Osteoblast (primary cell): ENCODE measurements around the gene TM6SF1. TPM values are rescaled to one million over a fixed set of nuclear protein-coding genes. Genes with fewer than 3 reads are reported as not detected.
"Not testable (repeated sequence)": the region's sequence is repeated elsewhere in the genome, so short reads cannot be mapped to it uniquely, and the experiment has no call there.

Source experiments
- DNase-seq: peaks from one replicate; pipeline ENCODE4 v3.0.0; 2011; ENCODE audit warnings: low spot score, mixed read lengths; ENCODE audit not compliant: insufficient read length; ENCODE audit errors: missing footprints
- H2AFZ ChIP-seq: 2 replicates; pipeline ENCODE4 v1.6.0; 2011; ENCODE audit warnings: mild to moderate bottlenecking, low read length
- H3K27ac ChIP-seq: 2 replicates; pipeline ENCODE4 v1.5.1; 2011; ENCODE audit warnings: mild to moderate bottlenecking, low read depth, low read length, moderate library complexity
- H3K27me3 ChIP-seq: 2 replicates; pipeline ENCODE4 v1.6.0; 2012; ENCODE audit warnings: mild to moderate bottlenecking, control low read depth, inconsistent platforms, low read length, moderate library complexity; ENCODE audit not compliant: insufficient read depth
- H3K36me3 ChIP-seq: 2 replicates; pipeline ENCODE4 v1.5.1; 2011; ENCODE audit warnings: mild to moderate bottlenecking, low read length, control low read depth, moderate library complexity; ENCODE audit not compliant: insufficient read depth
- H3K4me1 ChIP-seq: 2 replicates; pipeline ENCODE4 v1.5.1; 2011; ENCODE audit warnings: mild to moderate bottlenecking, low read length, control low read depth, moderate library complexity; ENCODE audit not compliant: insufficient read depth
- H3K4me2 ChIP-seq: 2 replicates; pipeline ENCODE4 v1.6.0; 2011; ENCODE audit warnings: mild to moderate bottlenecking, low read length; ENCODE audit not compliant: insufficient read depth
- H3K4me3 ChIP-seq: fragments of 200-600 bp; sonication (generic); 3 replicates; pipeline ENCODE4 v1.5.1; 2012; ENCODE audit warnings: mild to moderate bottlenecking, low read length, inconsistent platforms; ENCODE audit not compliant: insufficient read depth
- H3K79me2 ChIP-seq: 2 replicates; pipeline ENCODE4 v1.6.0; 2012; ENCODE audit warnings: mild to moderate bottlenecking, low read length, control low read depth, inconsistent platforms; ENCODE audit not compliant: insufficient read depth
- H3K9me3 ChIP-seq: 2 replicates; pipeline ENCODE4 v1.5.1; 2011; ENCODE audit warnings: low read depth, low read length, control low read depth
- H4K20me1 ChIP-seq: 2 replicates; pipeline ENCODE4 v1.6.0; 2012; ENCODE audit warnings: mild to moderate bottlenecking, low read length, control low read depth; ENCODE audit not compliant: insufficient read depth
- CTCF ChIP-seq: IDR thresholded peaks from 2 replicates; pipeline ENCODE4 v1.5.1; 2011; ENCODE audit warnings: mild to moderate bottlenecking, low read depth, low read length, moderate library complexity; ENCODE audit errors: extremely low read depth
- total RNA-seq: library from RNA; depleted of rRNA; stranded (reverse); fragments of >200 nt; gene quantifications from 2 replicates; pipeline ENCODE4 v1.2.3, GENCODE V29; 2012

Gene TM6SF1
- total RNA-seq, 1 donor, result 0.36 TPM

- H3K27me3 ChIP-seq, result no peaks in the 10 kb centered on the region
- no peaks in the 10 kb centered on the region for H3K9me3 ChIP-seq
- no peak for TF ChIP-seq CTCF
- no peak overlapping the region for H3K27ac ChIP-seq
- no peaks in the 10 kb centered on the region for H3K36me3 ChIP-seq
- H2AFZ ChIP-seq, result no peak overlapping the region
- peaks cover 3% of the 10 kb centered on the region for H3K4me1 ChIP-seq
- DNase-seq, result no peak
- no peak overlapping the region for H3K4me2 ChIP-seq
- no peak overlapping the region for H3K4me3 ChIP-seq
- H4K20me1 ChIP-seq, result peaks cover 14% of the 10 kb centered on the region
- peaks cover 70% of the 10 kb centered on the region for H3K79me2 ChIP-seq
These were observed 58.8 kb downstream of the TM6SF1 start for GRCh38 chr15:83166218-83166617.

- Histone ChIP-seq H4K20me1 (peaks cover 18% of the 10 kb centered on the region), H3K79me2 (peaks cover 76% of the 10 kb centered on the region)
These were observed 59.4 kb downstream of the TM6SF1 start for GRCh38 chr15:83166830-83167229.

GRCh38 chr15:83169576-83169975 lies 62.1 kb downstream of the TM6SF1 start:
- H3K36me3 ChIP-seq, H2AFZ ChIP-seq, H3K4me3 ChIP-seq, H3K9me3 ChIP-seq, H3K27me3 ChIP-seq, H3K4me1 ChIP-seq, H3K27ac ChIP-seq, DNase-seq, H3K4me2 ChIP-seq: not testable (repeated sequence)
- Histone ChIP-seq H3K79me2 (peaks cover 74% of the 10 kb centered on the region), H4K20me1 (peaks cover 18% of the 10 kb centered on the region)

More at GRCh38 chr15:83166830-83167229, 59.4 kb downstream of the TM6SF1 start:
- Histone ChIP-seq H3K36me3 (no peaks in the 10 kb centered on the region), H3K27ac (no peak overlapping the region), H3K4me1 (peaks cover 3% of the 10 kb centered on the region), H3K9me3 (no peaks in the 10 kb centered on the region), H2AFZ (no peak overlapping the region), H3K27me3 (no peaks in the 10 kb centered on the region), H3K4me2 (no peak overlapping the region), H3K4me3 (no peak overlapping the region)
- no peak for DNase-seq
- no peak for TF ChIP-seq CTCF

GRCh38 chr15:83170474-83171165 lies 63.2 kb downstream of the TM6SF1 start:
- H3K27ac ChIP-seq, result no peak overlapping the region
- no peak for TF ChIP-seq CTCF
- DNase-seq, result no peak
- peaks cover 71% of the 10 kb centered on the region for H3K79me2 ChIP-seq
- no peaks in the 10 kb centered on the region for H3K27me3 ChIP-seq
- peak overlapping the region; percentile 10 for H2AFZ ChIP-seq
- H3K4me3 ChIP-seq, result no peak overlapping the region
- H3K4me2 ChIP-seq, result no peak overlapping the region
- peaks cover 16% of the 10 kb centered on the region for H4K20me1 ChIP-seq
- H3K36me3 ChIP-seq, result no peaks in the 10 kb centered on the region
- H3K9me3 ChIP-seq, result no peaks in the 10 kb centered on the region
- no peaks in the 10 kb centered on the region for H3K4me1 ChIP-seq
